GM18511 (cell line): ENCODE results near the gene BUD31.
A peak's percentile ranks its signal among the peaks of the same experiment; 100 is the strongest.
"Not testable (repeated sequence)": the region's sequence is repeated elsewhere in the genome, so short reads cannot be mapped to it uniquely, and the experiment has no call there.

Source experiments
- ATAC-seq: cut with Tn5 transposase; IDR thresholded peaks from one replicate; pipeline ENCODE4 v1.9.1; 2021; ENCODE audit warnings: mild to moderate bottlenecking, moderate library complexity; ENCODE audit not compliant: unreplicated experiment

Gene BUD31

DNA sequence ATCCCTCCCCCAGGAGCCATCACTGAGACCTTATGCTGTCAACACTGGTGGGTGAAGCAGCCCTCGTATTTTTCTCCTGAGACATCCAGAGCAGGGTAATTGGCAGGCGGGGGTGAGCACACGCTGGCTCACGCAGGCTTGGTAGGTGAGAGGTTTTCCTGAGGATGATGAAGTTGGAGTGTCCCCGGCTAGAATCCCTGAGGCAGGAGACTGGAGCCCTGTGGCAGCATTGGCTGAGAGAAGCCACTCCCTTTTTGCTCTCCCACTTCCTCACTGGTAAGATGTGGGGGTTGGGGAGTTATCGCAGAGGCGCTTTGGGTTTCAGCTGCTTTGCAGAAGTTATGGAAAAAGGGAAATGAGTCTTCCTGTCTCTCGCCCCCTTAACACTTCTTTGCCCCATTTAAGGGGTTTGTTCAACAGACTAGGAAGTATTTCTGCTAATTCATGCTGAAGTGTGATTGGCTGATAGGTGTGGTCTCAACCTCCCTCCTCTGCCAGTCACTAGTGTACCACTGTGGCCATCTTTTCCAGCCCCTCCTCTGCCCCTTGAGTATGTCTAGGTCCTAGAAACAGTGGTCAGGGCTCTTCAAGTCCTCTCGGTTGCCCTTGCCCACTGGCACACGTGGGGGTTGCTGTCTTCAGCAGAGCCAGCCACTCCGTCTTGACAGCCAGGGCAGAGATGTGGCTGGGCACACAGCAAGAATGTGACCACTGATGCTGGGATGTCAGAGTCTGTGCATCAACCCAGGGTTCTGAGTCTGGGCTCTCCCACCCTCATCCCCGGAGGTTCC is 28.5 kb upstream of the BUD31 start:
- ATAC-seq, result peak; percentile 49

DNA sequence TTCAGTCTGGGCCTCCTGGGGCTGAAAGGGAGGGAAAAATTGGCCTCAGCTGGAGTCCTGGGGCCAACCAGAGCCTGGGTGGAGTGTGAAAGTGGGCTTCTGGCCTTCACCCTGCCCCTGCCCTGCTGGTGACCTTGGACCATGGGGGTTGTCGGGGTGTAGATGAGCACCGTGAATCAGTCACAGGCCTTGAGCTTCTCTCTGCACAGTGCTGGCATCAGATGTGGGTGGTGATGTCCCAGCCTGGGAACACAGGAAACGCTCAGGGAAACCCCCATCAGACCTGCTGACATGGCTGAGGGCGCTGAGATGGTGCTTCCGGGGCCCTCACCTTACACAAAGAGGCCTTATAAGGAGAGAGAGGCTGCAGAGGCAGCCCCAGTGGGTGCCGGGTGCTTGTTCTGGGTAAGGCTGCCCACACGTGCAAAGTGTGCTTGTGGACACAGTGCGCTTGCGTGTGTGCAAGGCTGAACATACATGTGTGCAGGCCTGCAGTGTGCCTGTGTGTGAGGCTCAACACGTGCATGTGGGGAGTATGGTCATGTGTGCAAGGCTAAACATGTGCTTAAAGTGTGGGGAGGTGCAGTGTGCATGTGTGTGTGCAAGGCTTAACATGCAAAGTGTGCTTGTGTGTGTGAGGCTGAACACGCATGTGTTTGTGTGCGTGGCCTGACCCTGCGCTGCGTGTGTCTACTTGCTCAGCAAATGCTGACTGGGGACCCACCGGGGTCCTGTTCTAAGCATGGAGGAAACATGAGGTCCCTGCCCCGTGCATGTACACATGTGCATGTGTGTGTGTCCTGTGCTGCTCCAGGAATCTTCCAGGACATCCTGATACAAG is 27.7 kb upstream of the BUD31 start:
- peak; percentile 87 for ATAC-seq

DNA sequence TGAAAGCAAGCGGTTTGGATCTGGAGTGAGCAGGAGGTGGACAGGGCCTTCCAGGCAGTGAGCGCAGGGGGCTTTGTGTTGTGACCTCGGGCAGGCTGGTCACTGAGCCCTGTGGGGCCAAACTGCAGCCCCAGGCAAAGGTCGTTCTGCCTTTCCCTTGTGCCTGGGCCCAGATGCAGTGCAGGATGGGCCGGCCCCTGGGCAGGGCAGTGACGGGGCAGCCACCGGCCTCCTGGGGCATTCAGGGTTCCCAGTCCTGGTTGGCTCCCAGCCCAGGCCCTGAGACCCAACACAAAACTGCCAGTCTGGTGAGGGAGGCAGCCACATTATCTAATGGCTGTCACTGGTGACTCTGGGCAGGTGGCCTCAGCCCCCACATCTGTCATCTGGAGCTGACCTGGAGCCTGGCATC is 27.1 kb upstream of the BUD31 start:
- ATAC-seq, result no peak

DNA sequence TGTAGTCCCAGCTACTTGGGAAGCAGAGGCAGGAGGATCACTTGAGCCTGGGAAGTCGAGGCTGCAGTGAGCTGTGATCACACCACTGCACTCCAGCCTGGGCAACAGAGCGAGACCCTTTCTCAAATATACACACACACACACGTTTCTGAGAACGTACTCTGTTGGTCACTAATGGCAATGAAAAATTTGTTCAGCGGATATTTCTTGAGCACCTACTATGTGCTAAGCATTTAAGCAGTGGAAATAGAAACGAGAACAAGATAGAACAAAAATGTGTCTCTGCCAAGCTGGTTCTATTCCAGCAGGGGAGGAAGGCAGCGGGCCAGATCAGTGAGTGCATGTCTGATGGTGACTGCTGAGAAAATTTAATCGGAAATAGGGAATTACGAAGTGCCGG is 25.6 kb upstream of the BUD31 start:
- no peak for ATAC-seq

DNA sequence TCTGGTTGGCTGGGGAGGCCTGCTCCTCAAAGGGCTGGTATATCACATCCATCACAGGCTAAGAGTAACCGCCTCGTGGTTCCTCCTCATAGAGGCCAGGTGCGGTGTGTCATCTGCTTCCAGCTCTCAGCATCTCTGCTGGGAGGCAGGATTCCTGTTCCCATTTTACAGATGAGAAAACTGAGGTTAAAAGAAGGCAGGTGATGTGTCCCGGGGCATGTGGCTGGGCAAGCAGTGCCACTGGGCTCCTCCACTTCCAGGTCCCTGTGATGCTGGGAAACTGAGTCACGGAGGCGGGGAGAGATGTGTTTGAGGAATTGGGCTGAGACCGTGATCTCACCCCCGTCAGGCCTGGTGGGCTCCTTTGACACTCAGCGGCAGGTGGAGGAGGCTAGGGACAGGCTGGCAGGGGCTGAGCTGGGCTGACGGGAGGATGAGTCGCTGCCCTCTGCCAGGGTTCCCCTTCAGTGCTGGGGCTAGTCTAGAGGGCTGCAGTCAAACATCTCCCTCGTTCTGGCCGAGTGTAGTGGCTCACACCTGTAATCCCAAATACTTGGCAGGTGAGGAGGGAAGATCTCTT is 24.9 kb upstream of the BUD31 start:
- ATAC-seq, result no peak

DNA sequence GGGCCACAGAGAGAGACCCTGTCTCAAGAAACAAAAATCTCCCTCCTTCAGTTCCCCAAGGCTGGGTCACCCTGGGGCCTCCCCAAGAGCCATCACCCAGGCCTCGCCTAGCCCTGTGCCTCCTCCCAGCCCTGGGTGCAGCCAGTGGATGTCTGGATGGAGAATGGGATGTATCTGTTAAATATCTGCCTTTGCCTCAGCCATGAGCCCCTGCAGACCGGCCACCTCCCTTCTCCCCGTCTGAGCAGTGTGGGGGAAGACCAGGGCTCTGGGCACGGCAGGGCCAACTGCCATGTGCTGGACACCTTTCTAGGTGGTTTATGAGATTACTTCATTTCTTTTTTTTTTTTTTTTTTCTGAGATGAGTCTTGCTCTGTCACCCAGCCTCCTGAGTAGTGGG is 24.2 kb upstream of the BUD31 start:
- no peak for ATAC-seq

DNA sequence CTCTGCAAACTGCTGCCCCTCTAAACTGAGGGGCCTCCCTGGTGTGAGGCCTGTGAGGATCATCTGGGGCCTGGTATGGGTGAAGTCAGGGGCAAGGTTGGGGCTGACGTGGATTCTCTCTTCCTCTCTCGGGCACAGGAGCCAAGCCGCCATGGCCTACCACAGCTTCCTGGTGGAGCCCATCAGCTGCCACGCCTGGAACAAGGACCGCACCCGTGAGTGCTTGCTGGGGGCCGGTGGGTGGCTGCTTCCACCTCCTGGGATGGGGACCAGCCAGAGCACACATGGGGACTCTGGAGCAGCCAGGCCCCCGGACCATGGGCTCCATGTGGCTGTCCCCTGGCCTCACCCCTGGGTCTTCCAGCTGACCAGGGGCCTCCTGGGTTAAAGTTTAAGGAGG is 23.2 kb upstream of the BUD31 start:
- ATAC-seq, result no peak

DNA sequence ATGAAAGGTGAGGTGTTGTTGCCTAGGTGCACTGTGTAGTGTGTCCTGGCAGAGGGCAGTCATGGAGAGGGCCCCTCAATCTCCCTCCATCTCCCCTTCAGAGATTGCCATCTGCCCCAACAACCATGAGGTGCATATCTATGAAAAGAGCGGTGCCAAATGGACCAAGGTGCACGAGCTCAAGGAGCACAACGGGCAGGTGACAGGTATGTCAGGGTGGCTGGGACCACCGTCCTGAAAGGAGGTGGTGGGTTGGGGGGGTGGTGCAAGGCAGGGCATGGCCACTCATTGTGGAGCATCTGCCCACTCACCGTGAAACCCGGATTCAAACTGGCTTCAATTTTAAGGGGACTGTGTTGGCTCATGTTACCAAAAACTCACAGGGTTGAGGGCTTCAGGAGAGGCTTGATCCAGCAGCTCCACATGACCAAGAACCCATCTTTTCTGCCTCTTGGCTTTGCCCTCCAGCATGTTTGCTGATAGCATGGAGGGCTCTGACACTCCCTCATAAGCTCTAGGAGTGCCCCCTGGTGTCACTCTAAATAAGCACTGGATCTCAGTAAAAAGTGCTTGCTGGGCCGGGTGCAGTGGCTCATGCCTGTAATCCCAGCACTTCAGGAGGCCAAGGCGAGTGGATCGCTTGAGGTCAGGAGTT is 22.1 kb upstream of the BUD31 start:
- ATAC-seq, result no peak

DNA sequence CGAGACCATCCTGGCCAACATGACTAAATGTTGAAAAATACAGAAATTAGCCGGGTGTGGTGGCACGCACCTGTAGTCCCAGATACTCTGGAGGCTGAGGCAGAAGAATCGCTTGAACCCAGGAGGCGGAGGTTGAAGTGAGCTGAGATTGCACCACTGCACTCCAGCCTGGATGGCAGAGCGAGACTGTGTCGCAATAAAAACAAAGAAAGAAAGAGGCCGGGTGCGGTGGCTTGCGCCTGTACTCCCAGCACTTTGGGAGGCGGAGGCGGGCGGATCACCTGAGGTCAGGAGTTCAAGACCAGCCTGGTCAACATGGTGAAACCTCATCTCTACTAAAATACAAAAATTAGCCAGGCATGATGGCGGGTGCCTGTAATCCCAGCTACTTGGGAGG is 21.5 kb upstream of the BUD31 start:
- ATAC-seq, result not testable (repeated sequence)

DNA sequence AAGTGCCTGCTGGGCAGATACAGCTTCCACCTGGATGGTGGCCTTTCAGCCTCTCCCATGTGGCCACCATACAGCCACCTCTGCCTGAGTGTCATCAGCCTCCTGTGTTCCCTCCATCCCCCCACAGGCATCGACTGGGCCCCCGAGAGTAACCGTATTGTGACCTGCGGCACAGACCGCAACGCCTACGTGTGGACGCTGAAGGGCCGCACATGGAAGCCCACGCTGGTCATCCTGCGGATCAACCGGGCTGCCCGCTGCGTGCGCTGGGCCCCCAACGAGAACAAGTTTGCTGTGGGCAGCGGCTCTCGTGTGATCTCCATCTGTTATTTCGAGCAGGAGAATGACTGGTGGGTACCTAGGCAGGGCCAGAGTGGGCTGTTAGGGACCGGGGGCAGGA is 20.9 kb upstream of the BUD31 start:
- no peak for ATAC-seq

DNA sequence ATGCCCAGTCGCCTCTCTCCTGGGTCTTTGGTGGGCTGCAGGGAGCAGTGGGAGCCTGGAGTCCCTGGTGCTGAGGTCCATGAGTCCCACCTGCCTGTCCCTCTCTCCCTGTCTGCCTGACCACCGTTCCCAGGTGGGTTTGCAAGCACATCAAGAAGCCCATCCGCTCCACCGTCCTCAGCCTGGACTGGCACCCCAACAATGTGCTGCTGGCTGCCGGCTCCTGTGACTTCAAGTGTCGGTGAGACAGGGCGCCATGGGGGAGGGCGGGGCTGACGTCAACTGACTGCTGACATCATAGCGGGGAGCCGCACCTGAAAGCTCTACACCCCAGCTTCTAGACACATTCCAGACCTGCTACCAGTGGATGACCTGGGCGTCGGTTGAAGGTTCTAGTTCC is 19.0 kb upstream of the BUD31 start:
- ATAC-seq, result no peak

DNA sequence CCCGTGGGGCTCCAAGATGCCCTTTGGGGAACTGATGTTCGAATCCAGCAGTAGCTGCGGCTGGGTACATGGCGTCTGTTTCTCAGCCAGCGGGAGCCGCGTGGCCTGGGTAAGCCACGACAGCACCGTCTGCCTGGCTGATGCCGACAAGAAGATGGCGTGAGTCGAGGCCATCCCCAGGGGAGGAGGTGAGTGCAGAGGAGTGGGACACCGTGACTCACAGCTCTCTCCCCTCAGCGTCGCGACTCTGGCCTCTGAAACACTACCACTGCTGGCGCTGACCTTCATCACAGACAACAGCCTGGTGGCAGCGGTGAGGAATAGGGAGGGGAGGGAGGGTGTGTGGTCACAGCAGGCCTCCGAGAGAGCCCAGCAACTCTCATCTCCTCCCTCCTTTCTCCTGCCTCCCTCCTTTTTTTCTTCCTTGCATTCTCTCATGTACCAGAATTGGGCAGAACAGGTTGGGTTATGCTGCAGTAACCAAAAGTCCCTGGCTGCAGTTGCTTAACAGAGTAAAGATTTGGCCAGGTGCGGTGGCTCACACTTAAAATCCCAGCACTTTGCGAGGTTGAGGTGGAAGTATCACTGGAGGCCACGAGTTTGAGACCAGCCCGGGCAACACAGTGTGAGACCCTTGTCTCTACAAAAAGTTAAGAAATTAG is 17.7 kb upstream of the BUD31 start:
- no peak for ATAC-seq

DNA sequence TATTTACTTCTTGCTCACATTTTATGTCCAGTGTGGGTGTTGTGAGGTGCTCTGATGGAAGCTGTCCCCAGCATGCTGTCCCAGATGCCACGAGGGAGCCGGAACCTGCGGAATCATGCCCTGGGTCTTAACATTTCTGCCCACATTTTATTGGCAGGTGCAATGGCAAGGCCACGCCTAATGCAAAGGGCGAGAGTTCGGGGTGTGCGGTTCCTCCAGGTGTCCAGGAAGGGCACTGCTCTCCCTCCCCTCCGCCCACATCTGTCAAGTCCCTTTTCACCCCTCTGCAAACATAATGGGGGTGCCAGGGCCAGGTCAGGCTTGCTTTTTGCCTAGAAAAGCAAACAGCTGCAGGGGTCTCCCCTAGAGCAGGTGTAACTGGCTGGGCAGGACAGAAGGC is 16.7 kb upstream of the BUD31 start:
- ATAC-seq, result no peak

DNA sequence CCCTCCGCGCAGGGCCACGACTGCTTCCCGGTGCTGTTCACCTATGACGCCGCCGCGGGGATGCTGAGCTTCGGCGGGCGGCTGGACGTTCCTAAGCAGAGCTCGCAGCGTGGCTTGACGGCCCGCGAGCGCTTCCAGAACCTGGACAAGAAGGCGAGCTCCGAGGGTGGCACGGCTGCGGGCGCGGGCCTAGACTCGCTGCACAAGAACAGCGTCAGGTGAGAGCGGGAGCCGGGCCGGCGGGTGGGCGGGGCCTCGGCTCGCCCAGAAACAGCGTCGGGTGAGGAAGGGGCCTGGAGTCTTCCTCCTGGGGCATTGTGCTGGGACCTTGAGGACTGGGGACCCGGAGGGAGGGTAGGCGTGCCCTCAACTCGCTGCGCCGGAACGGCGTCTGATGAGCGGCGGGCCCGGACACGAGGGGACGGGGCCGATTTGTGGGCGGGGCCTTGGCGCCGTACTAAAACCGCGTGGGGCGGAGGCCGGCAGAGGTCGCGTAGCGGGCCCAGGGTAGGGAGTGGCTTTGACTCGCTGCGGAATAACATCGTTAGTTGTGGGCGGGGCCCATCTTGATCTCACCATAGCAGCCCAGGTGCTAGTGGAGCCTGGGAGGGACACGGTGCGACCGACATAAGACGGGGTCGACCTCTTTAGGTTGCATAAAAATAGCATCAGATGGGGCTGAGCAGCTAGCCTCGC is 16.0 kb upstream of the BUD31 start:
- ATAC-seq, result no peak

DNA sequence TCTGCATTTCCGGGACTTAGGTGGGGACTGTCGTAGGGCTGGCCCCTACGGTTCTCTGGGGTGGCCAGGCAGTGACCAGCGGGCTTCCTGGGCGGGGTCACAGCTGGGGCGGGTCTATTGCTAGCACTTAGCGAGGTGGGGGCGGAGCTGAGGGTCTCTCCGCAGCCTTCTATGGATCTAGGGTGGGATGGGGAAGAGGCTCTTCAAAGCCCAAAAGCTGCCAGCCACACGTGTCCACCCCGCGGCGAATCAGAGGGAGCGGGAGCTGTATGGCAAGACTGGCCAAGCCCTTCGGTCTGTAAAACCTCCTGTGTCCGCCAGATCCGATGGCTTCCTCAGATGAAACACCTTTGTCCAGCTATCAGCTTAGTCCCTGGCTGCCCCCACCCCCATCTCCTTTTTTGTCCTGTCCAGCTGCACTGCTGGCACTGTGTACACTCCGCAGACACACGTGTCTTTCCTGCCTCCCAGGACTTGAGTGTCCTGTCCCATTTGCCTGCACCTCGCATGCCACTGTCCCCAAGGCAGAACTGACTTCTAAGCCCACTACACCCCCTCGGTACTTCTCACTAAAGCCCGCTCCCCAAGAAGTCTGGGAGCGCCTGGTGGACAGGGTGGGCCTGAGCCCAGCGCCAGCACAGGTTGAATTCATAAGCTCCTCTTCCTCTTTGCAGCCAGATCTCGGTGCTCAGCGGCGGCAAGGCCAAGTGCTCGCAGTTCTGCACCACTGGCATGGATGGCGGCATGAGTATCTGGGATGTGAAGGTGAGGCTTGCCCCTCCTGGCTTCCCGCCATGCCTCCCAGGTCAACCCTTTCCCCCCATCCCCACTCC is 15.2 kb upstream of the BUD31 start:
- ATAC-seq, result no peak

DNA sequence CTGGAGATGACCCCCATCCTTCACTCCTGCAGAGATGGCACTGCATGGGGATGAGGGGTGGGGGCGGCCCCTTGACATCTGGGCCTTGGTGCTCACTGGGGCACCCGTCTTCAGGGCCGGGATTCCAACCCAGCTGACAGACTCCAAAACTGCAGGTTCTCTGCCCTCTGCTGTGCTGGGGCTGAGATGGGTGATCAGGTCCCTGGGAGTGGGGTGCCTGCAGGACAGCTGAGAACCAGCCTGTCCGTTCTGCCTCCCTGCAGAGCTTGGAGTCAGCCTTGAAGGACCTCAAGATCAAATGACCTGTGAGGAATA is 14.6 kb upstream of the BUD31 start:
- ATAC-seq, result no peak

DNA sequence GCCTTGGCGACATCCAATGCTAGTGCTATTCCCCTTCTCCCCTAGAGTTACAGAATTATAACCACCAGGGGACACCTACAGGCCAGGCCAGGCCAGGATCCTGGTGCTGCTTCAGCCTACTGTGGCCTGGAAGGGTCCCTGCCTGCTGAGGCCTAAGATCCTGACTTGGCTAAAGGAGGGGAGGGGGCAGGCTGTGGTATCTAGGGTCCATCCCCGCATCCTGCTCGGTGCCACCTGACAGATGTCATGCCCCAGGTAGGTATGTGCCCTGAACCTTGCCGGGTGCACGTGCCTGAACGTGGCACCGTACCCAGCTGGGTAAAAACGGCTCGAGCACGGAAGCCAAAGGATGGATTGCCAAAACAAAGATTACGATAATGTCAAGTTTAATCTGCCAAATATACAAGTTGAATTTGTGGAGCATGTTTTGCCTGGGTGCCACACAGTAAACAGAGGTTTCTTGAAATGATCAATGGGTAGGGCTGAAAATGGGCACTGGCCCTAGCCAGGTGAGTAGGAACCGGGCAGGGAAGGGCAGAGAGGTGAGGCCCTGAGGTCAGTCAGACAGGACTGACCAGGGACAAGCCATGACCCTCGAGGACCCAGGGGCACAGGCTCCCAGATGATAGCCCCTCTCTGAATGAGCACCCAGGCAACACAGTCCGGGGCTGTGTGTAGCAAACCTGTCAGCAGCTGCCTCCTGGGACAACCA is 13.0 kb upstream of the BUD31 start:
- no peak for ATAC-seq

DNA sequence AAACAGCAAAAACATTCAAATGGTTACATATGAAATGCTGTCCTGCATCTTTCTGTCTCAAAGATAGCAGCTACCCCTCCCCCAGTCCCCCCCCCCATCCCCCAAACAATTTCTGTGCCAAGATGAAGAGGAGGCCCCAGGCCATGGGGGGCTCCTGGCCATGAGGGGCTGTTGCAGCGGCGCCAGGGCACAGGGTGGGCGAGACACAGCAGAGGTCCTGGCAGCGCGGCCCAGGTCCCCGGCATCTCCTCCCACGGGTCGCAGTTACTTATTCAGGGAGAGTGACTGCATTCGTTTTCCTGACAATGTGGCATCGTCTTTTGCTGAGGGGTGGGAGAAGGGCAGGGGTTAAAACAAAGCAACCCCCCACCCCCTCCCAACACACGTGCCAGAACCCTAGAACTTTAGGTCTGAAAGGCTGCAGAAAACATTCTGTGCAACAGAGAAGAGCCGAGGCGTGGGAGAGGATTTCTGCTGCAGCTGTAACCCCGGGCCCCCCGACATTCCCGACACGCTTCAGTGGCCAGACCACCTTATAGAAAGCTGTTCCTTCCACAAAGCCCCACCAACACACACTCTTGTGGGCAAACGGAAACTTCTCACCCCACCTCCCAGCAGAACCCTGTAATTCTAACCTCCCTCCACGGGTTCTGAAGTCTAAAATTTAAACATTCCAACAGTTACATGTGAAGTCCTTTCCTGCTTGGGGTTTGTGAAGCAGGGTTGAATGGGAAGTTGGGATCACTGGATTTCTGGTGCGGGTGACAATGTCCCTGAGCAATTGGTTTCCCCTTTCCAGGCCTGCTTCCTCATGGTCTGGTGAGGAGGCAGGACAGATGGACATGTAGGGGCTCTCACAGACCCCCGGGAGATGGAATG is 12.1 kb upstream of the BUD31 start:
- ATAC-seq, result no peak
